ENCODE data around the gene GRIFIN.

Gene GRIFIN

GRCh38 chr7:2476298-2476697 lies at the start of gene GRIFIN:
TSS of gene GRIFIN (minus strand) at chr7:2476398. CDS start at chr7:2476383, 15 bp downstream.
- in situ Hi-C loops (cut with HindIII; ENCODE audit: low pct_ligation_motif_present, low pct_unique_long_range_greater_than_20kb, low sequenced_read_pairs): no loop called here

GRCh38 chr7:2524808-2525657 lies 48.8 kb upstream of the GRIFIN start:
- no peak for DNase-seq

More at GRCh38 chr7:2476298-2476697, at the start of gene GRIFIN:
- DNase-seq: no peak

GRCh38 chr7:2523941-2524807 lies 48.0 kb upstream of the GRIFIN start:
- DNase-seq: peak; percentile 64
- in situ Hi-C loops (cut with HindIII; ENCODE audit: low pct_ligation_motif_present, low pct_unique_long_range_greater_than_20kb, low sequenced_read_pairs): no loop called here

More at GRCh38 chr7:2524808-2525657, 48.8 kb upstream of the GRIFIN start:
- in situ Hi-C loops (cut with HindIII; ENCODE audit: low pct_ligation_motif_present, low pct_unique_long_range_greater_than_20kb, low sequenced_read_pairs): no loop called here

DNA sequence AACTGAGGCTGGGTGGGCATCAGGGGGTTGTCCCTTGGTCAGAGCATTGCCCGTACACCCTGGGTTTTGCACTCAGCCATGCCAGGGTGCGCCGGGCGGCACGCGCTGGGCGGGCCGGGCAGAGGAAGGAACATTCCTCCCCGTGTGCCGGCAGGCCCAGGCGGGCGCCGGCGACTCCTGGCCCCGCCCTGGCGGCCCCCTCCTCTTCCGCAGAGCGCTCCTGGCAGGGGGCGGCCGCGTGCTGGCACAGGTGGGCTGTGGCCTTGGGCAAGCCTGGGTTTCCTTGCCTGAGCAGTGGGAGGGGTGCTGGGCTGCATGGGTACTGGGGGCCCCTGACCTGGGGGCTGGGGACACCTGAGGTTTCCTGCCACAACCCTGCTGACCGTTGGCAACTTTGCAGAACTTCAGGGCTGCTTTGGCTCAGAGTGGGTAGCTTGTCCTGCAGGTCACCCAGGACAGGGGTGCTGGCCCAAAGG lies 47.3 kb upstream of the GRIFIN start:
- DNase-seq: peak; percentile 28
- in situ Hi-C loops (cut with HindIII; ENCODE audit: low pct_ligation_motif_present, low pct_unique_long_range_greater_than_20kb, low sequenced_read_pairs): no loop called here

DNA sequence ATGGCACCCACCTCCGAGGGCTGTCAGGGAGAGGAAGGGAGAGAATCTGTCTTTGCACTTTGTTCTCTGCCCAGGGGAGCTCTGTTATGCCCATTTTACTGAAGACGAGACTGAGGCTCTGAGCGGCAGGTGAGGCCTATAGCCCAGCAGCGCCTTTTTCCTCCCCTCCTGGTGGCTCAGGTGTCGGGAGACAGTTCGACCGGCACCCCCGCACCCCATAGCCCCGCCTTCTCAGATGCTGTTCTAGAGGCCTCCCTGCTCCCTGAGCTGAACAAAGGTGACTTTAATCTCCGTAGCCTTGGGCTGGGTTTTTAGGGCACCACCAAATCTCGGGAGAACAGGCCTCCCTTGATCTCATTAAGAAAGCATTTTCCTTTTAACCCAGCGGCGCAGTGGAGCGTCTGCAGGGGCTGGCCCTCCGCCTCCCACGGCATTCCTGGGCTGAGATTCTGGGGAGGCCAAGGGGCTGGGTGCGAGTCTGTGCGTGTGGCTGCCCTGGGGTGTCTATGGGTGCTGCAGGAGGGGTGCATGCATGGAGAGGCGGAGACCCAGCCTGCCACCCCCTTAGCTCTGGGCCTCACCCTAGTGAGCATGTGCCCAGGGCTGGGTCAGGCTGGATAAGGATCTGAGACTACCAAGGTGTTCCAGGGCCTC lies 46.7 kb upstream of the GRIFIN start:
- peak; percentile 83 for DNase-seq
- in situ Hi-C loops (cut with HindIII; ENCODE audit: low pct_ligation_motif_present, low pct_unique_long_range_greater_than_20kb, low sequenced_read_pairs): no loop called here

DNA sequence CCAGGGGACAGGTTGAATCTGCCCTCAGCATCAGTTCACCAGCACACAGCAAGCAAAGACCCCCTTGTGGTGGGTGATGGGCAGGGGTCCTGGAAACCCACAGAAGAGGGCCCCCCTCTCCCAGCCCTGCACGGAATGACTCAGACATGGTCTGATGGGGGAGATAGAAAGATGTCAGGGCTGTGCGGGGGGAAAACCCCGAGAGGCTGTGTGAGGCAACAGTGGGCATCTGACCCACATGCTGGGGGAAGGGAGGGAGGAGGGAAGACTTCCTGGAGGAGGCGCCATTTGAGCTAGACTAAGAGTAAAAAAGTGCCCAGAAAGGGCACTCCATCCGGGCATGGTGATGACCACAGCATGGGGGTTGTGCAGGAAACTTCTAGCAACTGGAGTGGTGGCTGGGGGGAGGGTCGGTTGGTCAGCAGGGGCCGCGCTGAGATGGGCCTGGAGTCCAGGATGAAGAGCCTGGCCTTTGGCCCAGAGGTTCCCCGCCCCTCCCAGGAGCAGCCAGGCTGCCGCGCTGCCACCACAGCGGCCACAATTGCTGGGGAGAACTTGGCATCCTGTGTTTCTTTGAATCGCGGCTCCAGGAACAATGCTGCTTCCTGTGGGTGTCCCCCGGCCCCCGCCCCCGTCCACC lies 45.9 kb upstream of the GRIFIN start:
- DNase-seq: peak; percentile 76
- in situ Hi-C loops (cut with HindIII; ENCODE audit: low pct_ligation_motif_present, low pct_unique_long_range_greater_than_20kb, low sequenced_read_pairs): no loop called here

- in situ Hi-C loops (cut with HindIII; ENCODE audit: low pct_ligation_motif_present, low pct_unique_long_range_greater_than_20kb, low sequenced_read_pairs): no loop called here
- peak; percentile 30 for DNase-seq
Observed at GRCh38 chr7:2521341-2521745, 45.1 kb upstream of the GRIFIN start.

DNA sequence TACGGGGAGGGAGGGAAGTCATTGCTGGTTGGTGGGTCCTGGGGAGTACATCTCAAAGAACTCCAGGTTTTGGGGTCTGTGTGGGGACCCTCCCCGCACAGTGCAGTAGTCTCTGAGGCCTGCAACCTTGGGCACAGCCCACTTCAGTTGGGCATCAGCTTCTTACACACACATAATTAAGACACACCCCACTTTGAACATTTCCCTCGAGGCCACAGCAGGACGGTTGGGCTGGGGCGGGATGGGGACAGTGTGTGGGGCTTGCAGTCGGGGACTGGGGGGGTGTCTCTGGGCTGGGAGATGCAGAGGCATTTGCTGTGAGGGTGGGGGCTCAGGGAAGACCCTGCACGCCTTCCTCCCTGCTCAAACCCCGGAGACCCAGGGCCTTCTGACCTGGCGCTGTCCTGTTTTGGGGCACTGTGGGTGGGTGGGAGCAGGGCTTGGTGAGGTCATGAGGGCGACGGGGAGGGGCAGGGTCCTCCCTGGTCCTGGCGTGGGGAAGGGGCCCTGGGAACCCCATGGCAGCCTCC lies 44.6 kb upstream of the GRIFIN start:
- in situ Hi-C loops (cut with HindIII; ENCODE audit: low pct_ligation_motif_present, low pct_unique_long_range_greater_than_20kb, low sequenced_read_pairs): no loop called here
- DNase-seq: peak; percentile 35

GRCh38 chr7:2520131-2520760 lies 44.0 kb upstream of the GRIFIN start:
- peak; percentile 55 for DNase-seq
- in situ Hi-C loops (cut with HindIII; ENCODE audit: low pct_ligation_motif_present, low pct_unique_long_range_greater_than_20kb, low sequenced_read_pairs): no loop called here

DNA sequence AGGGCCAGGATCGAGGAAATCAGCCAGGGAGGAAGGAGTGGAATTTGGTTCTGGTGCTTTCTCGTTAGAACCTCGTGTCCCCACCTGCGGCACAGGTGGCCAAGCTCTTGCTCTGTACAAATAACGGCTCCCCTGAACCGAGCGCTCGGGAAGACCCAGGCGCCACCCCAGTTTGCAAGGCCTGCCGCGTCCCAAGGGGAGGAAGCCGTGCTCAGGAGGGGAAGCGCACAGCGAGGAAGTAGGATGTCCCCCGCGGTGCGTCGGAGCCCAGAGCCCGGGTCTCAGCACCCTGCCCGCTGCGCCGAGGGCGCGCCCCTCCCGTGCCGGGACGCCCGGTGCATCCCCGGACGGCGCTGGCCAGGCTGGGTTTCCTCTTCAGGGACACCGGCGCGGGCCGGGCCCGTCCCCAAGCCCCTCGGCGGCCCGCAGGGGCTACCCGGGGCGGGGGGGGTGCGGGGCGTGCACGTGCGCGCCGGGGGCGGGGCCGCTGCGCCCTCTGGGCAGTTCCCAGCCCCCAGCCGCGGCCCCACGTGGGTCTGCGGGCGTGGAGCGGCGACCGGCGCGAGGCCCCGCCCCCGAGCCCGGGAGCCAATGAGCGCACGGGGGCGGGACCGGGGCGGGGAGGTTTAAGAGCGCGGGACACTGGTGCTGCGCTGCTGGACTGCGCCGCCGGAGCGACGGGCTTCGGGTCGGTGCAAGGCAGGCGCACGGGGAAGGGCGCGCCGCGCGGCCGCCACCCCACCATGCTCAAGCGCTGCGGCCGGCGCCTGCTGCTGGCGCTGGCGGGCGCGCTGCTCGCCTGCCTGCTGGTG lies 43.1 kb upstream of the GRIFIN start, which contains the start of gene LFNG:
Gene LFNG, plus strand, starts transcription at position 656 of the 812 bp plus-strand sequence. Its CDS starts 88 bp downstream, at position 744.
- in situ Hi-C loops (cut with HindIII; ENCODE audit: low pct_ligation_motif_present, low pct_unique_long_range_greater_than_20kb, low sequenced_read_pairs): no loop called here
- DNase-seq: peak; percentile 96

- DNase-seq: no peak
Observed at GRCh38 chr7:2518737-2519118, 42.5 kb upstream of the GRIFIN start.

DNA sequence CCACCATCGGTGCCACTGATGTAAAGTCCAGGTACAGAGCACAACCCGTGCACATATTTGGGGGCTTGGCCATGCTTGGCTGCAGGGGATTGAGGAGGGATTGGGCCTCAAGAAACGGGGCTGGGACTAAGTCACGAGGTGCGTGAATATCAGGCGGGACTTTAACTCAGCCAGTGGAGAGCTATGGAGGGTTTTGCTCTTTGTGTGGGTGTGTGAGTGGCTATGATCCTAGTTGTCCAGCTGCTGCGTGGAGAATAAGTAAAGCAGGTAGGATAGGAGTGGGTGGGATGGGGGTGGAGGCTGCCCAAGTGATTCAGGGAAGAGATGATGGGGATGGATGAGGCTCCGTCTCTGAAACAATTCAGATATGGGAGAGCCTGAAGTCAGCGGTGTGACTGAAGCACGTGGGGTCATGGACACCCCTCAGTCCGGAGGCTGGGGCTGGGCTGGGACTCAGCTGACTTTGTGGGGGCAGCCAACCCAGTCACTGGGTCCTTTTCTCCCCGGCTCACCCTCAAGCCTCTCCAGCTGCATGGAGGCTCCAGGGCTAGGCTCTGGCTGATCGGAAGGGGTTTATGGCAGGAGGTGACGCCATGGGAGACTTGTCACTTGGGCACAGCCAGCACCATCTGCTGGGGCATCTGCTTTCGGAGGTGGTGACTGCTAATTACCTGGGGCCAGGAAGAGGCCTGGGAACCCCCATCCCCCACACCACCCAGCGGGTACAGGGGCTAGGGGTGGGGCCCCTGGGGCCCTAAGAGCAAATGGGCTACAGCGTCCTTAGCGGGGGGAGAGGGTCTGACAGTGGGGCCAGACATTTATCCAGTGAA lies 41.7 kb upstream of the GRIFIN start:
- in situ Hi-C loops (cut with HindIII; ENCODE audit: low pct_ligation_motif_present, low pct_unique_long_range_greater_than_20kb, low sequenced_read_pairs): no loop called here
- peak; percentile 62 for DNase-seq

More at GRCh38 chr7:2518737-2519118, 42.5 kb upstream of the GRIFIN start:
- in situ Hi-C loops (cut with HindIII; ENCODE audit: low pct_ligation_motif_present, low pct_unique_long_range_greater_than_20kb, low sequenced_read_pairs): no loop called here

GRCh38 chr7:2517026-2517425 lies 40.8 kb upstream of the GRIFIN start:
- peak; percentile 99 for DNase-seq
- in situ Hi-C loops (cut with HindIII; ENCODE audit: low pct_ligation_motif_present, low pct_unique_long_range_greater_than_20kb, low sequenced_read_pairs): no loop called here

DNA sequence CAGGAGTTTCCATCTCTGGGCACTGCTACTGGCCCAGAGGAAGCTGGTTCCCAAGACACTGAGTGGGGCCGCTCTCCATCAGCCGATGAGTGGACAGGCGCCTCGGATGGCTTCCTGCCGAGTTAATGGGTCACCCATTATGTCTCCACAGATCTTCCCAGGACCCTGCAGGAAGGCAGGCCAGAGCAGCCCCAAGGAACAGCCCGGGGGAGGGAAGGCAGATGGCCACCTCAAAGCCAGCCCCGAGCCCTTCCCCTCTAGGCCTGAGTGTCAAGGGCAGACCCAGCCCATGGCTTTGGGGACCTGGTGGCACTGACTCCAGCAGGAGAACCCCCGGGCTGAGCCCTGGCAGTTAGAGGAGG lies 40.0 kb upstream of the GRIFIN start:
- in situ Hi-C loops (cut with HindIII; ENCODE audit: low pct_ligation_motif_present, low pct_unique_long_range_greater_than_20kb, low sequenced_read_pairs): no loop called here
- peak; percentile 99 for DNase-seq

GRCh38 chr7:2515424-2516193 lies 39.4 kb upstream of the GRIFIN start:
- DNase-seq: peak; percentile 85
- in situ Hi-C loops (cut with HindIII; ENCODE audit: low pct_ligation_motif_present, low pct_unique_long_range_greater_than_20kb, low sequenced_read_pairs): no loop called here

Data from ACHN (cell line).